NCI-H146 (cell line): ENCODE results near the gene OR7G1.
"Not testable (repeated sequence)": the region's sequence is repeated elsewhere in the genome, so short reads cannot be mapped to it uniquely, and the experiment has no call there.

Experiments used
- DNase-seq: peaks from one replicate; lab custom pipeline; 2025; lab: John Stamatoyannopoulos, UW

Gene OR7G1

GRCh38 chr19:9076901-9077300 is 38.7 kb downstream of the OR7G1 start:
- no peak for DNase-seq

GRCh38 chr19:9075064-9075949 is 40.3 kb downstream of the OR7G1 start:
- no peak for DNase-seq

- no peak for DNase-seq
These were observed 41.8 kb downstream of the OR7G1 start for GRCh38 chr19:9073806-9074205.

GRCh38 chr19:9071720-9072119 is 43.8 kb downstream of the OR7G1 start:
- not testable (repeated sequence) for DNase-seq

GRCh38 chr19:9070066-9070465 is 45.5 kb downstream of the OR7G1 start:
- DNase-seq = no peak

- no peak for DNase-seq
These were observed 50.0 kb downstream of the OR7G1 start for GRCh38 chr19:9065457-9066014.
